ENCODE results near the gene CEP112. TPM values are rescaled to one million over a fixed set of nuclear protein-coding genes. Genes with fewer than 3 reads are reported as not detected.

The CEP112 gene
- total and polyA plus RNA-seq, 4 donors: 1.1 to 4.9 (median 1.4) TPM

DNA sequence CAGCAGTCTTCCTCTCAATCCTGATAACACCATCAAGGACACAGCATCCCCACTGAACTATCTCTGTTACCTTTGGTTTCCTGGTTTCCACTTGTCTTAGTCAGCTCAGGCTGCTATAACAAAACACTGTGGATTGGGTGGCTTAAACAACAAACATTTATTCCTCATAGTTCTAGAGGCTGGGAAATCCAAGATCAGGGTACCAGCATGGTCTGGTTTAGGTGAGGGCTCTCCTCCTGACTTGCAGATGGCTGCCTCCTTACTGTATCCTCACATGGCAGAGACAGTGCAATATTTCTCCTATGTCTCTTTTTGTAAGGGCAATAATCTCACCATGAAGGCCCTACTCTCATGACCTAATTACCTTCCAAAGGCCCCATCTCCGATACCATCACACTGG lies 527.2 kb downstream of the CEP112 start:
- Histone ChIP-seq H3K9me3 (ENCODE audit: control insufficient read depth in 4 of 4, low read length in 3 of 4) (no peaks in the 10 kb centered on the region), H3K9ac (ENCODE audit: low read depth in 1 of 2, low read length in 2 of 2) (no peak overlapping the region), H3K4me1 (ENCODE audit: control insufficient read depth in 4 of 4, insufficient read depth in 4 of 4, low read length in 3 of 4) (no peaks in the 10 kb centered on the region), H3K4me3 (ENCODE audit: low read depth in 1 of 3, low read length in 3 of 3) (no peak overlapping the region), H3K27me3 (ENCODE audit: control insufficient read depth in 4 of 4, insufficient read depth in 4 of 4, low read length in 3 of 4) (no peaks in the 10 kb centered on the region), H3K36me3 (ENCODE audit: control insufficient read depth in 4 of 4, insufficient read depth in 3 of 4, low read depth in 1 of 4, low read length in 3 of 4) (no peaks in the 10 kb centered on the region), H3K27ac (ENCODE audit: low read depth in 1 of 2, low read length in 2 of 2) (no peak overlapping the region)
- WGBS: 100% methylated on average over 1 of the region's 1 CpG
- TF ChIP-seq JUND (IDR thresholded peaks at IDR 0.05) (no peak), EGR1 (IDR thresholded peaks at IDR 0.05; ENCODE audit: low read depth in 2 of 2) (no peak), HNF4G (IDR thresholded peaks at IDR 0.05) (no peak), GABPA (IDR thresholded peaks at IDR 0.05 in 1 of 2, conservative IDR thresholded peaks at IDR 0.05 in 1 of 2) (no peak), SP1 (IDR thresholded peaks at IDR 0.05) (no peak), RXRA (IDR thresholded peaks at IDR 0.05) (no peak), FOXA1 (IDR thresholded peaks at IDR 0.05) (no peak), NR2F2 (IDR thresholded peaks at IDR 0.05) (no peak), TAF1 (conservative IDR thresholded peaks at IDR 0.05) (no peak), FOXA2 (IDR thresholded peaks at IDR 0.05) (no peak), RAD21 (IDR thresholded peaks at IDR 0.05) (no peak), YY1 (IDR thresholded peaks at IDR 0.05) (no peak), HNF4A (conservative IDR thresholded peaks at IDR 0.05) (no peak)
- TF ChIP-seq, protein P1, sequence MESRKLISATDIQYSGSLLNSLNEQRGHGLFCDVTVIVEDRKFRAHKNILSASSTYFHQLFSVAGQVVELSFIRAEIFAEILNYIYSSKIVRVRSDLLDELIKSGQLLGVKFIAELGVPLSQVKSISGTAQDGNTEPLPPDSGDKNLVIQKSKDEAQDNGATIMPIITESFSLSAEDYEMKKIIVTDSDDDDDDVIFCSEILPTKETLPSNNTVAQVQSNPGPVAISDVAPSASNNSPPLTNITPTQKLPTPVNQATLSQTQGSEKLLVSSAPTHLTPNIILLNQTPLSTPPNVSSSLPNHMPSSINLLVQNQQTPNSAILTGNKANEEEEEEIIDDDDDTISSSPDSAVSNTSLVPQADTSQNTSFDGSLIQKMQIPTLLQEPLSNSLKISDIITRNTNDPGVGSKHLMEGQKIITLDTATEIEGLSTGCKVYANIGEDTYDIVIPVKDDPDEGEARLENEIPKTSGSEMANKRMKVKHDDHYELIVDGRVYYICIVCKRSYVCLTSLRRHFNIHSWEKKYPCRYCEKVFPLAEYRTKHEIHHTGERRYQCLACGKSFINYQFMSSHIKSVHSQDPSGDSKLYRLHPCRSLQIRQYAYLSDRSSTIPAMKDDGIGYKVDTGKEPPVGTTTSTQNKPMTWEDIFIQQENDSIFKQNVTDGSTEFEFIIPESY (IDR thresholded peaks at IDR 0.05): no peak
- TF ChIP-seq, protein P2, sequence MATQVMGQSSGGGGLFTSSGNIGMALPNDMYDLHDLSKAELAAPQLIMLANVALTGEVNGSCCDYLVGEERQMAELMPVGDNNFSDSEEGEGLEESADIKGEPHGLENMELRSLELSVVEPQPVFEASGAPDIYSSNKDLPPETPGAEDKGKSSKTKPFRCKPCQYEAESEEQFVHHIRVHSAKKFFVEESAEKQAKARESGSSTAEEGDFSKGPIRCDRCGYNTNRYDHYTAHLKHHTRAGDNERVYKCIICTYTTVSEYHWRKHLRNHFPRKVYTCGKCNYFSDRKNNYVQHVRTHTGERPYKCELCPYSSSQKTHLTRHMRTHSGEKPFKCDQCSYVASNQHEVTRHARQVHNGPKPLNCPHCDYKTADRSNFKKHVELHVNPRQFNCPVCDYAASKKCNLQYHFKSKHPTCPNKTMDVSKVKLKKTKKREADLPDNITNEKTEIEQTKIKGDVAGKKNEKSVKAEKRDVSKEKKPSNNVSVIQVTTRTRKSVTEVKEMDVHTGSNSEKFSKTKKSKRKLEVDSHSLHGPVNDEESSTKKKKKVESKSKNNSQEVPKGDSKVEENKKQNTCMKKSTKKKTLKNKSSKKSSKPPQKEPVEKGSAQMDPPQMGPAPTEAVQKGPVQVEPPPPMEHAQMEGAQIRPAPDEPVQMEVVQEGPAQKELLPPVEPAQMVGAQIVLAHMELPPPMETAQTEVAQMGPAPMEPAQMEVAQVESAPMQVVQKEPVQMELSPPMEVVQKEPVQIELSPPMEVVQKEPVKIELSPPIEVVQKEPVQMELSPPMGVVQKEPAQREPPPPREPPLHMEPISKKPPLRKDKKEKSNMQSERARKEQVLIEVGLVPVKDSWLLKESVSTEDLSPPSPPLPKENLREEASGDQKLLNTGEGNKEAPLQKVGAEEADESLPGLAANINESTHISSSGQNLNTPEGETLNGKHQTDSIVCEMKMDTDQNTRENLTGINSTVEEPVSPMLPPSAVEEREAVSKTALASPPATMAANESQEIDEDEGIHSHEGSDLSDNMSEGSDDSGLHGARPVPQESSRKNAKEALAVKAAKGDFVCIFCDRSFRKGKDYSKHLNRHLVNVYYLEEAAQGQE (IDR thresholded peaks at IDR 0.05): no peak
- TF ChIP-seq, protein P3, sequence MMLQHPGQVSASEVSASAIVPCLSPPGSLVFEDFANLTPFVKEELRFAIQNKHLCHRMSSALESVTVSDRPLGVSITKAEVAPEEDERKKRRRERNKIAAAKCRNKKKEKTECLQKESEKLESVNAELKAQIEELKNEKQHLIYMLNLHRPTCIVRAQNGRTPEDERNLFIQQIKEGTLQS (IDR thresholded peaks at IDR 0.05): no peak
- TF ChIP-seq, protein P4, sequence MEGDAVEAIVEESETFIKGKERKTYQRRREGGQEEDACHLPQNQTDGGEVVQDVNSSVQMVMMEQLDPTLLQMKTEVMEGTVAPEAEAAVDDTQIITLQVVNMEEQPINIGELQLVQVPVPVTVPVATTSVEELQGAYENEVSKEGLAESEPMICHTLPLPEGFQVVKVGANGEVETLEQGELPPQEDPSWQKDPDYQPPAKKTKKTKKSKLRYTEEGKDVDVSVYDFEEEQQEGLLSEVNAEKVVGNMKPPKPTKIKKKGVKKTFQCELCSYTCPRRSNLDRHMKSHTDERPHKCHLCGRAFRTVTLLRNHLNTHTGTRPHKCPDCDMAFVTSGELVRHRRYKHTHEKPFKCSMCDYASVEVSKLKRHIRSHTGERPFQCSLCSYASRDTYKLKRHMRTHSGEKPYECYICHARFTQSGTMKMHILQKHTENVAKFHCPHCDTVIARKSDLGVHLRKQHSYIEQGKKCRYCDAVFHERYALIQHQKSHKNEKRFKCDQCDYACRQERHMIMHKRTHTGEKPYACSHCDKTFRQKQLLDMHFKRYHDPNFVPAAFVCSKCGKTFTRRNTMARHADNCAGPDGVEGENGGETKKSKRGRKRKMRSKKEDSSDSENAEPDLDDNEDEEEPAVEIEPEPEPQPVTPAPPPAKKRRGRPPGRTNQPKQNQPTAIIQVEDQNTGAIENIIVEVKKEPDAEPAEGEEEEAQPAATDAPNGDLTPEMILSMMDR (IDR thresholded peaks at IDR 0.05; ENCODE audit: low read depth, low read length, missing input control): no peak
- TF ChIP-seq, protein P5, sequence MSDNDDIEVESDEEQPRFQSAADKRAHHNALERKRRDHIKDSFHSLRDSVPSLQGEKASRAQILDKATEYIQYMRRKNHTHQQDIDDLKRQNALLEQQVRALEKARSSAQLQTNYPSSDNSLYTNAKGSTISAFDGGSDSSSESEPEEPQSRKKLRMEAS (IDR thresholded peaks at IDR 0.05): no peak
- no peak for DNase-seq (ENCODE audit: low spot score)

All from liver (tissue), 9 donors.